ENCODE data around the gene SZT2.

The SZT2 gene

GRCh38 chr1:43420874-43421273 lies 31.2 kb downstream of the SZT2 start:
- H3K27me3 ChIP-seq (ENCODE audit: insufficient read depth, low read length, poor library complexity) = no peaks in the 10 kb centered on the region
- TF ChIP-seq EZH2 (IDR thresholded peaks at IDR 0.05; ENCODE audit: borderline replicate concordance, low read depth, low read length, severe bottlenecking) (no peak), CTCF (IDR thresholded peaks at IDR 0.05; ENCODE audit: borderline replicate concordance, extremely low read depth, low read length, poor library complexity, severe bottlenecking) (no peak)
- ATAC-seq (ENCODE audit: insufficient read depth, low read depth) (no peak), DNase-seq (no peak)
- H2AFZ ChIP-seq (ENCODE audit: low read depth, low read length) = no peak overlapping the region
- H3K4me1 ChIP-seq (ENCODE audit: insufficient read depth, low read length) = no peaks in the 10 kb centered on the region
- H3K9ac ChIP-seq (ENCODE audit: low read depth, low read length) = no peak overlapping the region
- no peak overlapping the region for H3K27ac ChIP-seq (ENCODE audit: low read length)
- H3K36me3 ChIP-seq (ENCODE audit: insufficient read depth, low read length) = peaks cover 98% of the 10 kb centered on the region
- H3K9me3 ChIP-seq (ENCODE audit: insufficient read depth, low read length, severe bottlenecking) = no peaks in the 10 kb centered on the region
- H3K79me2 ChIP-seq (ENCODE audit: insufficient read depth, low read length) = no peaks in the 10 kb centered on the region
- peaks cover 11% of the 10 kb centered on the region; the same call in 1 of the 2 replicates for H4K20me1 ChIP-seq (ENCODE audit: insufficient read depth, low read length)
- no peak overlapping the region for H3K4me3 ChIP-seq (ENCODE audit: low read depth in 1 of 2, low read length in 2 of 2)
- no peak overlapping the region for H3K4me2 ChIP-seq (ENCODE audit: insufficient read depth, low read length)

GRCh38 chr1:43421396-43421795 lies 31.7 kb downstream of the SZT2 start:
- H3K27ac ChIP-seq (ENCODE audit: low read length) = no peak overlapping the region
- no peak overlapping the region for H3K4me3 ChIP-seq (ENCODE audit: low read depth in 1 of 2, low read length in 2 of 2)
- ATAC-seq (ENCODE audit: insufficient read depth, low read depth) (no peak), DNase-seq (no peak)
- H3K27me3 ChIP-seq (ENCODE audit: insufficient read depth, low read length, poor library complexity) = no peaks in the 10 kb centered on the region
- no peak overlapping the region for H3K4me2 ChIP-seq (ENCODE audit: insufficient read depth, low read length)
- peaks cover 11% of the 10 kb centered on the region; the same call in 1 of the 2 replicates for H4K20me1 ChIP-seq (ENCODE audit: insufficient read depth, low read length)
- H3K4me1 ChIP-seq (ENCODE audit: insufficient read depth, low read length) = no peaks in the 10 kb centered on the region
- H2AFZ ChIP-seq (ENCODE audit: low read depth, low read length) = no peak overlapping the region
- TF ChIP-seq CTCF (IDR thresholded peaks at IDR 0.05; ENCODE audit: borderline replicate concordance, extremely low read depth, low read length, poor library complexity, severe bottlenecking) (no peak), EZH2 (IDR thresholded peaks at IDR 0.05; ENCODE audit: borderline replicate concordance, low read depth, low read length, severe bottlenecking) (no peak)
- no peaks in the 10 kb centered on the region for H3K9me3 ChIP-seq (ENCODE audit: insufficient read depth, low read length, severe bottlenecking)
- no peaks in the 10 kb centered on the region for H3K79me2 ChIP-seq (ENCODE audit: insufficient read depth, low read length)
- H3K9ac ChIP-seq (ENCODE audit: low read depth, low read length) = no peak overlapping the region
- peaks cover 98% of the 10 kb centered on the region for H3K36me3 ChIP-seq (ENCODE audit: insufficient read depth, low read length)

- Histone ChIP-seq H3K9me3 (ENCODE audit: insufficient read depth, low read length, severe bottlenecking) (no peaks in the 10 kb centered on the region), H2AFZ (ENCODE audit: low read depth, low read length) (no peak overlapping the region), H3K27ac (ENCODE audit: low read length) (no peak overlapping the region), H3K79me2 (ENCODE audit: insufficient read depth, low read length) (no peaks in the 10 kb centered on the region), H3K4me2 (ENCODE audit: insufficient read depth, low read length) (no peak overlapping the region), H3K36me3 (ENCODE audit: insufficient read depth, low read length) (peaks cover 98% of the 10 kb centered on the region), H4K20me1 (ENCODE audit: insufficient read depth, low read length) (peaks cover 11% of the 10 kb centered on the region; the same call in 1 of the 2 replicates), H3K4me1 (ENCODE audit: insufficient read depth, low read length) (no peaks in the 10 kb centered on the region), H3K4me3 (ENCODE audit: low read depth in 1 of 2, low read length in 2 of 2) (no peak overlapping the region), H3K9ac (ENCODE audit: low read depth, low read length) (no peak overlapping the region), H3K27me3 (ENCODE audit: insufficient read depth, low read length, poor library complexity) (no peaks in the 10 kb centered on the region)
- DNase-seq = no peak
- TF ChIP-seq EZH2 (IDR thresholded peaks at IDR 0.05; ENCODE audit: borderline replicate concordance, low read depth, low read length, severe bottlenecking) (no peak), CTCF (IDR thresholded peaks at IDR 0.05; ENCODE audit: borderline replicate concordance, extremely low read depth, low read length, poor library complexity, severe bottlenecking) (no peak)
- no peak for ATAC-seq (ENCODE audit: insufficient read depth, low read depth)
Observed at GRCh38 chr1:43421976-43422750, 32.5 kb downstream of the SZT2 start.
